HG03521 (cell line): ENCODE results near the gene GLRB.
"Not testable (repeated sequence)": the region's sequence is repeated elsewhere in the genome, so short reads cannot be mapped to it uniquely, and the experiment has no call there.

Experiments
- ATAC-seq: cut with Tn5 transposase; IDR thresholded peaks from one replicate; pipeline ENCODE4 v1.9.1; 2021; ENCODE audit warnings: mild to moderate bottlenecking, moderate library complexity; ENCODE audit not compliant: unreplicated experiment

The GLRB gene

GRCh38 chr4:157075811-157076577, at the start of gene GLRB:
Gene GLRB (plus strand): TSS chr4:157076150. CDS start chr4:157078025, 1,875 bp downstream.
- no peak for ATAC-seq

DNA sequence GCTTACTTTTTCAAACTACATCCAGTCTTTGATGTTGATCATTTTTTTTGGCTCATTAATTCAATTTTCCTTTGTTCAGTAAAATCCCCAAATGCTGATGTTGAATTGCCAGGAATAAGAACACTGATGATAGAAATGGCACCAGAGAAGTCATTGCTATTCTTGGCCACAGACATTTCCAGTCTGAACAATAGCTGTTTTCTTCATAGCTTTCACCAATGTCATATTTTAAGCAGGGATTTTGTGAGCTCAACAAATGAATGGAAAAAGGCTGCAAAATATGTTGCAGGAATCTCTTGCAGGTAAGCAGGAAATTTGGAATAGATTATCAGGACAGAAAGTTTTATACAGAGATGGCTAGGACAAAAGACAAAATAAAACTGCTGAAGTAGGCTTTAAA, 40.5 kb upstream of the GLRB start:
- ATAC-seq = no peak

DNA sequence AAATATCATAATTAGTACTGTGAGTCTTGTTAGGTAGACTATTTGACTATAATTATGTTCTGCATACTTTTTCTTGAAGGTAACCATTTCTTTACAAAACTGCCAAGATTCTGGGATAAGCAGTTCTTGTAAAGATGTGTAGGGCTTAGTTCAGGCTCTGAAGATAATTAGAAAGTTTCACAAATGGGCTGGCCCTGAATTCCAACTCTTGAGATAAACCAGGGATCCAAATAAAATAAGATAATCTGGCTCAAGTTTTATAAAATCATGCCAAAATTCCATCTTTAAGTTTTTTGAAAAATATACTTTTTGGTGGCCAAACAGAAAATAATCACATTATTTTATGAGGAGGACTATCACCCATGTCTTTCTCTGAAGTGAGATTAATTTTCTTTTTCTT, 35.5 kb upstream of the GLRB start:
- ATAC-seq = no peak

DNA sequence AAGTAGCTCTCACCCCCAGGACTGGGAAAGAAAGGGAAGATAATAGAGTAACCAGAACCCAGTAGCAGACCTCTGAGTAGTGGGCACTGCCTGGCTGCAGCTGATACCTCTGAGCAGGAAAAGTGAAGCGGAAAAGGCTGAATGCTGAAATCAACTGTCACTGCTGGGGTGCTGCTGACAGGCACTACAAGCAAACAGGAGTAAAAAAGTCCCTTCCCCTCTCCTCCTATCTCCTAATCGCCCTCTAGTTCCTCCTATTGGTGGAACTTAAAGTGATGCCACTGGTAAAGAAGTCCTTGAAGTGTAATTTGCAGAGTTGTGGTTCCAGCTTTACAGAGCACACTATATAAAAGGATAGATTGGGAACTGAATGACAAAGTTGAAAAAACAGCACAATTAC, 32.8 kb upstream of the GLRB start:
- no peak for ATAC-seq

- peak; percentile 58 for ATAC-seq
Observed at GRCh38 chr4:157045507-157046127, 30.3 kb upstream of the GLRB start.

- ATAC-seq = no peak
Observed at GRCh38 chr4:157048248-157048647, 27.7 kb upstream of the GLRB start.

DNA sequence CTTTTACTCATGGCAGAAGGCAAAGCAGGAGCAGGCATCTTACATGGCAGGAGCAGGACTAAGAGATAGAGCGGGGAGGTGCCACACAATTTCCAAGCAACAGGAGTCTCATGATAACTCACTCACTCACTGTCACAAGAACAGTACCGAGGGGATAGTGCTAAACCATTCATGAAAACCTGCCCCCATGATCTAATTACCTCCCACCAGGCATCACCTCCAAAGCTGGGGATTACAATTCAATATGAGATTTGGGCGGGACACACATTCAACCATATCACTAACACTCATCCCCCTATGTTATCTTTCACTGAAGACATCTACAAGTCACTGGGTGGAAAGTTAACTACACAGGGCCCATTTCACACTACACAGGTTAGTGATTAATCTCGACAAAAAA, 25.4 kb upstream of the GLRB start:
- no peak for ATAC-seq

- ATAC-seq = no peak
Observed at GRCh38 chr4:157052429-157053040, 23.4 kb upstream of the GLRB start.

DNA sequence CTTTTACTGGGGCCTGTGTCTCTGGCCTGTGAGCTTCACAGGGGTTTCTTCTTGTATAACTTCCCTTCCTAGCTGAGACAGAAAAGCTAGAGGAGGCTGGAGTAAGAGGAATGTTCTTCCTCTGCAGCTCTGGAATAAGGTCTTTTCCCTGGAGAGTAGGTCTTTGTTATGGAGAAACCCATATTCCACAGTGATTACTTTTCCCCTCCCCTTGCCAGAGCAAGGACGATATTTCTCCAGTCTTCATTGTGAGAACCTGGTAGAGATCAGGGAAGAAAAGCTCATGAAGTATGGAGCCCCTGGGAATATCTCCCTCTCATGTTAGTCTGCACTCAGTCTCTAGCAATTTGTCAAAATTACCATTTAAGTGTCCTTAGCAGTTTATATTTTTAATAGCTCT, 18.7 kb upstream of the GLRB start:
- no peak for ATAC-seq

- not testable (repeated sequence) for ATAC-seq
Observed at GRCh38 chr4:157058899-157059298, 17.1 kb upstream of the GLRB start.

DNA sequence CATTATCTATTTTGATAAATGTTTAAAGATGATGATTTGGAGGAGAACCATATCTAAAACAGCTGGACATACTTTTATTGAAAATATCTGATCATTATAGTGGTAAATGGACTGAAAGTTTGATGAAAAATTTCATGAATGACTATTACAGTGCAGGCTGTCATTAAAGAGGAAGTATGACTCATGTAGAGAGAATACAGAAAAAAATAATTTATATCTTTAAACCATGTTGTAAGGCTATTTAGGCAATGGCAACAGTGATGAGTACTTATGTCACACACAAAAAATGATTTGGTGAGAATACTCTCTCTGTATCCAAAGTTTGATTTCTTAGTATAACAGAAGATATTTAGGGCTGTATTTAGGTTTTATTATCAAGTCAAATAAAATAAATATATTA, 3.9 kb upstream of the GLRB start:
- no peak for ATAC-seq

DNA sequence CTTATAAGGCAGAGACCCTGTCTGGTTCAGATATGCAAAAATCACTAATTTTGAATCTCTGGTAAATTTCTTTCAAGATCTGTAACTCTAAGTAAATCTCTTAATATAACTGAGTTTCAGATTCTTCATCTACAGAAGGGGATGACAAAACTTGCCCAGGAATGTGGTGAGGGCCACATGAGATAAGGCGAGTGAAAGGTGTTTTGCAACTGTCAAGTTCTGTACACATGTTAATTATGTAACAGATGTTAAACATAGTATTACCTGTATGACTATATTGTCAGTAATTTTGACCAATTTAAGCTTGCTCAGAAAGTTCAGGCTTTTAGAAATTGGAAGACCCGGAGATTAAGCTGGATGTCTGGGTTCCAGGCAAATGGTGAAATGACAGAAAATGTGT, 549 bp upstream of the GLRB start:
- ATAC-seq = no peak

DNA sequence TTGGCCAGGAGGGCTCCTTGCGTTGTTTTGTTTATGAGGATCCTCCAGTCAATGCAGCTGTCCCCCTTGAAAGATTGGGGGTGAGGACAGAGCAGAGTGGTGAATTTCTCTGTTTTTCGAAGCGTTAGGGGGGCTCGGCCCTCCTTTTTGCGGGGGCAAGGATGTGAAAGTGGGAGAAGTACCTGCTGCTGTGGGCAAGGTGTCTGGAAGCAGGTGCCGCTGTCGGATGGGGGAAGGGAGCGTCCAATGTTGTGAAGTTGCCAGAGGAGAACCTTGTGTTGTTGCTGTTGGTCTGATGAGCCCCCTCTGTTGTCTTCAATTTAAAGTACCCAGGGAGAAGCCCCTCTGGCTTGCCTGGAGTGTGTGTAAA, 613 bp downstream of the GLRB start:
- no peak for ATAC-seq

- no peak for ATAC-seq
Observed at GRCh38 chr4:157079441-157079840, 3.5 kb downstream of the GLRB start.

DNA sequence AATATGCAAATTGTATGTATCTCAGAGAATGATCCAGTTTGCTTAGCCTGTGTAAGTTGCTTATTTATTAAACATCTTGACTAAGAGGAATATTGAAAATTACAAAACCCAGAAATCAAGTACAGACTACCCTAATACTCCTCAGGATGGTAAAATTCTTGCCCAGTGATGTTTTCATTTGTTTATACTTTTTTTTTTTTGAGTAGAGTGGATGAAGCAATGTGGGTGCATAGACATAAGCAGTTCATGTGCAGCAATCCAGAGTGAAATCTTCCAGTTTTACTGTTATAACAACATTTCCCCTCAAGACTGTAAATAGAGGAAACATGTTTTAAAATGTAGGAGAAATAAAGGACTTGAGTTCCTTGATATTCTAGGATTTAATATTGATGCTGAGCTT, 4.7 kb downstream of the GLRB start:
- ATAC-seq = no peak

- ATAC-seq = no peak
Observed at GRCh38 chr4:157095716-157096115, 19.8 kb downstream of the GLRB start.

GRCh38 chr4:157096439-157096838, 20.5 kb downstream of the GLRB start:
- ATAC-seq = no peak

GRCh38 chr4:157099506-157099905, 23.6 kb downstream of the GLRB start:
- ATAC-seq = no peak

- no peak for ATAC-seq
Observed at GRCh38 chr4:157104541-157104940, 28.6 kb downstream of the GLRB start.

- no peak for ATAC-seq
Observed at GRCh38 chr4:157114671-157115070, 38.7 kb downstream of the GLRB start.

- no peak for ATAC-seq
Observed at GRCh38 chr4:157115613-157116335, 39.8 kb downstream of the GLRB start.

GRCh38 chr4:157121401-157121800, 45.5 kb downstream of the GLRB start:
- no peak for ATAC-seq
